HepG2 (cell line): ENCODE results near the gene EIF4G3. TPM values are rescaled to one million over a fixed set of nuclear protein-coding genes. Genes with fewer than 3 reads are reported as not detected.

ENCODE experiments used
- ATAC-seq: fragments of 200-7000 bp; cut with Tn5 transposase; 3 replicates; pipeline ENCODE4 v1.9.1; 2020; ENCODE audit warnings: mild to moderate bottlenecking, moderate library complexity
- BruUV-seq: library from RNA; stranded (reverse); fragments of 400-500 nt; replicated peaks from 2 replicates; lab custom pipeline; 2021; lab: Mats Ljungman, UMichigan
- CTCF ChIA-PET: fragments of 300-600 bp; formaldehyde crosslinking; extraction: SDS; loops from one replicate; lab custom pipeline; 2021; ENCODE audit warnings: low total read pairs, inconsistent platforms, low intra/inter-chr PET ratio; lab: Yijun Ruan, JAX
- POLR2A ChIA-PET: fragments of 350-600 bp; sonication (Branson Sonifier 250); formaldehyde crosslinking; loops from one replicate; lab custom pipeline; 2020; ENCODE audit warnings: antibody characterized with exemption, inconsistent platforms; lab: Yijun Ruan, JAX
- DNase-seq: peaks from one replicate; pipeline ENCODE4 v3.0.0-alpha.2; 2015; ENCODE audit warnings: low spot score
- FAIRE-seq: peaks from 3 replicates; lab custom pipeline; 2011; peaks lifted over from hg19 to GRCh38; lab: Jason Lieb, UNC
- H2AFZ ChIP-seq: one replicate; pipeline ENCODE4 v1.6.1; 2011; ENCODE audit warnings: low read length, inconsistent platforms
- H3K27ac ChIP-seq: fragments of 300-600 bp; 3 replicates; pipeline ENCODE4 v1.8.0; 2011; ENCODE audit warnings: mixed run types, mild to moderate bottlenecking, mixed read lengths, low read length, inconsistent platforms; ENCODE audit not compliant: insufficient read depth; ENCODE audit errors: extremely low read length
- H3K27me3 ChIP-seq, 2 experiments: fragments of 200-600 bp in 1 of 2; 2 replicates in 1 of 2; 3 replicates in 1 of 2; pipeline versions ENCODE4 v1.6.0 to v1.8.0; 2011; ENCODE audit warnings: low read length in 2 of 2, mild to moderate bottlenecking in 2 of 2, moderate library complexity in 2 of 2, inconsistent platforms in 1 of 2; ENCODE audit not compliant: insufficient read depth in 2 of 2, control insufficient read depth in 1 of 2
- H3K36me3 ChIP-seq, 2 experiments: fragments of 200-600 bp in 1 of 2; replicated peaks in 1 of 2; 2 replicates in 1 of 2; 3 replicates in 1 of 2; pipeline versions ENCODE4 v1.5.1 to v1.8.0; 2011; ENCODE audit warnings: low read length in 2 of 2, inconsistent platforms in 1 of 2; ENCODE audit not compliant: insufficient read depth in 2 of 2, control insufficient read depth in 1 of 2
- H3K4me1 ChIP-seq: 2 replicates; pipeline ENCODE4 v1.5.1; 2012; ENCODE audit warnings: low read length, inconsistent platforms; ENCODE audit not compliant: insufficient read depth
- H3K4me2 ChIP-seq: 2 replicates; pipeline ENCODE4 v1.6.0; 2011; ENCODE audit warnings: low read depth, low read length, inconsistent platforms
- H3K4me3 ChIP-seq, 3 experiments: fragments of 200-600 bp in 1 of 3; sonication (generic), shearing (Covaris generic) in 1 of 3; replicated peaks in 1 of 3; 2 replicates each; pipeline ENCODE4 v1.5.1; 2011 to 2016; ENCODE audit warnings: low read length in 3 of 3, inconsistent platforms in 2 of 3, low read depth in 2 of 3, mild to moderate bottlenecking in 2 of 3, control low read depth in 1 of 3, mixed read lengths in 1 of 3; ENCODE audit not compliant: insufficient read depth in 1 of 3
- H3K79me2 ChIP-seq: one replicate; pipeline ENCODE4 v1.6.1; 2011; ENCODE audit warnings: low read length, inconsistent platforms; ENCODE audit not compliant: insufficient read depth
- H3K9ac ChIP-seq: 2 replicates; pipeline ENCODE4 v1.6.0; 2011; ENCODE audit warnings: mild to moderate bottlenecking, low read depth, low read length, inconsistent platforms; ENCODE audit not compliant: insufficient read depth
- H3K9me3 ChIP-seq: 2 replicates; pipeline ENCODE4 v1.5.1; 2012; ENCODE audit warnings: mild to moderate bottlenecking, low read length
- H4K20me1 ChIP-seq: 2 replicates; pipeline ENCODE4 v1.6.0; 2011; ENCODE audit warnings: inconsistent platforms, mild to moderate bottlenecking, low read length, moderate library complexity; ENCODE audit not compliant: insufficient read depth
- MEF2D ChIP-seq: sonication (generic); formaldehyde crosslinking; IDR thresholded peaks from 2 replicates; pipeline ENCODE4 v1.5.1; 2020; ENCODE audit warnings: mild to moderate bottlenecking, missing genetic modification reagents
- NPAS2 ChIP-seq: sonication (generic); formaldehyde crosslinking; IDR thresholded peaks from 2 replicates; pipeline ENCODE4 v1.8.0; 2022; ENCODE audit warnings: mild to moderate bottlenecking, missing genetic modification reagents, borderline replicate concordance
- RCOR2 ChIP-seq: IDR thresholded peaks from 2 replicates; pipeline ENCODE4 v1.6.1; 2016; ENCODE audit warnings: missing biosample characterization, missing genetic modification reagents
- SP4 ChIP-seq: sonication (generic); formaldehyde crosslinking; IDR thresholded peaks from 2 replicates; pipeline ENCODE4 v1.8.1; 2023; ENCODE audit warnings: mild to moderate bottlenecking, missing genetic modification reagents
- ZNF121 ChIP-seq: sonication (generic); formaldehyde crosslinking; IDR thresholded peaks from 2 replicates; pipeline ENCODE4 v1.5.0; 2020; ENCODE audit warnings: mild to moderate bottlenecking, missing genetic modification reagents
- ZNF567 ChIP-seq: sonication (generic); formaldehyde crosslinking; IDR thresholded peaks from 2 replicates; pipeline ENCODE4 v1.8.1; 2023; ENCODE audit warnings: mild to moderate bottlenecking, missing genetic modification reagents, borderline replicate concordance
- WGBS: methylation state at CpG from one replicate; pipeline ENCODE4 v1.1.6; 2017; ENCODE audit warnings: low lambda C conversion rate; 5-methylcytosine and 5-hydroxymethylcytosine counted together
- in situ Hi-C: cut with HindIII; loops from 2 replicates; pipeline ENCODE4 v1.10.0; 2017; ENCODE audit warnings: low pct_unique_long_range_greater_than_20kb; ENCODE audit not compliant: extremely low pct_ligation_motif_present
- intact Hi-C: fragments of 100-400 bp; cut with micrococcal nuclease; formaldehyde crosslinking; loops from one replicate; pipeline ENCODE4 v1.10.0; 2022; ENCODE audit not compliant: unreplicated experiment
- polyA plus RNA-seq, 8 experiments: library from polyadenylated mRNA; depleted of rRNA in 3 of 8; stranded (reverse) in 7 of 8; unstranded in 1 of 8; fragments of >200 nt; fragmentation: Illumina TruSeq in 4 of 8; extraction: Trizol in 4 of 8; gene quantifications; 2 replicates each; pipeline versions ENCODE4 v1.2.1 to v1.2.3, GENCODE V29; 2011 to 2016; ENCODE audit warnings: low read depth in 4 of 8, missing spikeins in 1 of 8, mixed read lengths in 1 of 8; ENCODE audit not compliant: insufficient read depth in 1 of 8
- total RNA-seq, 5 experiments: library from RNA; depleted of rRNA; stranded (reverse); fragments of >200 nt; fragmentation: Illumina TruSeq; extraction: Trizol; gene quantifications; 2 replicates each; pipeline ENCODE4 v1.2.3, GENCODE V29; 2016; ENCODE audit warnings: low read depth in 1 of 5
- TF ChIP-seq, protein P1 (sequence below): IDR thresholded peaks from 2 replicates; pipeline ENCODE4 v1.6.1; 2012; ENCODE audit warnings: low read length, improper control_type of control experiment
- TF ChIP-seq, protein P2 (sequence below): fragments of 450-650 bp; IDR thresholded peaks from 2 replicates; pipeline ENCODE4 v1.6.1; 2017; ENCODE audit warnings: mild to moderate bottlenecking
- TF ChIP-seq, protein P3 (sequence below): sonication (generic); formaldehyde crosslinking; IDR thresholded peaks from 2 replicates; pipeline ENCODE4 v1.5.0; 2020; ENCODE audit warnings: missing genetic modification reagents
- TF ChIP-seq, protein P4 (sequence below): sonication (generic); formaldehyde crosslinking; conservative IDR thresholded peaks from 2 replicates; pipeline ENCODE4 v1.8.0; 2022; ENCODE audit warnings: low read depth, missing genetic modification reagents

Gene EIF4G3
- total and polyA plus RNA-seq, 2 of the 13 experiments (the other 11 are each of a cell fraction or from before 2014, with no cell fraction given): 22.2 to 27.6 TPM

DNA sequence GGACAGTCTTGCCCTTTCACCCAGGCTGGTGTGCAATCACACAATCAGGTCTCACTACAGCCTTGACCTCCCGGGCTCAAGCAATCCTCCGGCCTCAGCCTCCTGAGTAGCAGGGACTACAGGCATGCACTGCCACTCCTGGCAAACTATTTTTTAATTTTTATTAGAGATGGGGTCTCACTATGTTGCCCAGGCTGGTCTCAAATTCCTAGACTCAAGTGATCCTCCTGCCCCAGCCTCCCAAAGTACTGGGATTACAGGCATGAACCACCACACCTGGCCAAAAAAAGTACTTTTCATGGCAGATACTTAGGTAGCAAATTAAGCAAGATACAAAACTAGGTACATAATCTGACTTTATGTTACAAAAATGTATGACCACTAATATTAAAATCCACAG, 8.3 kb downstream of the EIF4G3 start:
- Histone ChIP-seq H3K79me2 (peaks cover 40% of the 10 kb centered on the region), H3K27ac (no peak overlapping the region), H3K4me1 (peaks cover 18% of the 10 kb centered on the region), H2AFZ (no peak overlapping the region), H3K9ac (no peak overlapping the region), H3K27me3 (no peaks in the 10 kb centered on the region)
- FAIRE-seq: no peak
- 100% methylated on average over 2 of the region's 2 CpGs for WGBS
- POLR2A ChIA-PET: no interaction called here
- TF ChIP-seq NPAS2 (no peak), ZNF121 (0 out of 2 replicates have a peak, but pooled peaks have one; percentile 23)
- TF ChIP-seq, all 625 proteins: peak for 1
- H3K9me3 ChIP-seq: no peaks in the 10 kb centered on the region
- no peak for DNase-seq
- H3K4me2 ChIP-seq: no peak overlapping the region
- no peak for ATAC-seq
- no peaks in the 10 kb centered on the region for H4K20me1 ChIP-seq
- intact Hi-C loops: no loop called here
- CTCF ChIA-PET: no interaction called here
- H3K4me3 ChIP-seq: no peak overlapping the region
- H3K36me3 ChIP-seq: peaks cover 0 to 6% of the 10 kb centered on the region in 2 experiments; a peak in 2 of 5 replicates
- in situ Hi-C loops: no loop called here
- BruUV-seq: no TSS peak

DNA sequence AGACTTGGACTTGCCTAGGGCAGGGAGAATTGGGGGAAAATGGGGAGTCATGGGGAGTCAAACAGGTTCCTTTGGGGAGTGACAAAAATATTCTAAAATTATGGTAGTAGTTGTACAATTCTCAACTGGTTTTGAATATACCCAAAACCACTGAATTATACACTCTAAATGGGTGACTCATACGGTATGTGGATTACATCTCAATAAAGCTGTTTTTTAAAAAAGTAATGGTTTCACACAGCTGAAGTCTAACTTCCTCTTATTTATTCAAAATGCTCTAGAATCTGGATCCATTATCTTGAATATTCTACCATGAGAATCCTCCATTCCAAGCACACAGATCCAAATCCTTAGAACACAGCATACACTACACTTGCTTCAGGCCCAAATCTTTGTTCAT, 11.1 kb downstream of the EIF4G3 start:
- H2AFZ ChIP-seq: no peak overlapping the region
- H3K27ac ChIP-seq: no peak overlapping the region
- ATAC-seq (no peak), FAIRE-seq (no peak), DNase-seq (no peak)
- no peak overlapping the region for H3K9ac ChIP-seq
- WGBS: 100% methylated on average over 1 of the region's 1 CpG
- peaks cover 2 to 9% of the 10 kb centered on the region in 2 experiments; a peak in 2 of 5 replicates for H3K36me3 ChIP-seq
- no peaks in the 10 kb centered on the region for H4K20me1 ChIP-seq
- CTCF ChIA-PET: no interaction called here
- H3K4me3 ChIP-seq: no peak overlapping the region
- intact Hi-C loops (no loop called here), in situ Hi-C loops (no loop called here)
- no TSS peak for BruUV-seq
- no peaks in the 10 kb centered on the region for H3K27me3 ChIP-seq
- H3K4me2 ChIP-seq: no peak overlapping the region
- H3K4me1 ChIP-seq: no peaks in the 10 kb centered on the region
- H3K79me2 ChIP-seq: peaks cover 28% of the 10 kb centered on the region
- POLR2A ChIA-PET: no interaction called here
- H3K9me3 ChIP-seq: no peaks in the 10 kb centered on the region
- TF ChIP-seq, protein P1, sequence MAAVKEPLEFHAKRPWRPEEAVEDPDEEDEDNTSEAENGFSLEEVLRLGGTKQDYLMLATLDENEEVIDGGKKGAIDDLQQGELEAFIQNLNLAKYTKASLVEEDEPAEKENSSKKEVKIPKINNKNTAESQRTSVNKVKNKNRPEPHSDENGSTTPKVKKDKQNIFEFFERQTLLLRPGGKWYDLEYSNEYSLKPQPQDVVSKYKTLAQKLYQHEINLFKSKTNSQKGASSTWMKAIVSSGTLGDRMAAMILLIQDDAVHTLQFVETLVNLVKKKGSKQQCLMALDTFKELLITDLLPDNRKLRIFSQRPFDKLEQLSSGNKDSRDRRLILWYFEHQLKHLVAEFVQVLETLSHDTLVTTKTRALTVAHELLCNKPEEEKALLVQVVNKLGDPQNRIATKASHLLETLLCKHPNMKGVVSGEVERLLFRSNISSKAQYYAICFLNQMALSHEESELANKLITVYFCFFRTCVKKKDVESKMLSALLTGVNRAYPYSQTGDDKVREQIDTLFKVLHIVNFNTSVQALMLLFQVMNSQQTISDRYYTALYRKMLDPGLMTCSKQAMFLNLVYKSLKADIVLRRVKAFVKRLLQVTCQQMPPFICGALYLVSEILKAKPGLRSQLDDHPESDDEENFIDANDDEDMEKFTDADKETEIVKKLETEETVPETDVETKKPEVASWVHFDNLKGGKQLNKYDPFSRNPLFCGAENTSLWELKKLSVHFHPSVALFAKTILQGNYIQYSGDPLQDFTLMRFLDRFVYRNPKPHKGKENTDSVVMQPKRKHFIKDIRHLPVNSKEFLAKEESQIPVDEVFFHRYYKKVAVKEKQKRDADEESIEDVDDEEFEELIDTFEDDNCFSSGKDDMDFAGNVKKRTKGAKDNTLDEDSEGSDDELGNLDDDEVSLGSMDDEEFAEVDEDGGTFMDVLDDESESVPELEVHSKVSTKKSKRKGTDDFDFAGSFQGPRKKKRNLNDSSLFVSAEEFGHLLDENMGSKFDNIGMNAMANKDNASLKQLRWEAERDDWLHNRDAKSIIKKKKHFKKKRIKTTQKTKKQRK: no peak
- TF ChIP-seq, protein P2, sequence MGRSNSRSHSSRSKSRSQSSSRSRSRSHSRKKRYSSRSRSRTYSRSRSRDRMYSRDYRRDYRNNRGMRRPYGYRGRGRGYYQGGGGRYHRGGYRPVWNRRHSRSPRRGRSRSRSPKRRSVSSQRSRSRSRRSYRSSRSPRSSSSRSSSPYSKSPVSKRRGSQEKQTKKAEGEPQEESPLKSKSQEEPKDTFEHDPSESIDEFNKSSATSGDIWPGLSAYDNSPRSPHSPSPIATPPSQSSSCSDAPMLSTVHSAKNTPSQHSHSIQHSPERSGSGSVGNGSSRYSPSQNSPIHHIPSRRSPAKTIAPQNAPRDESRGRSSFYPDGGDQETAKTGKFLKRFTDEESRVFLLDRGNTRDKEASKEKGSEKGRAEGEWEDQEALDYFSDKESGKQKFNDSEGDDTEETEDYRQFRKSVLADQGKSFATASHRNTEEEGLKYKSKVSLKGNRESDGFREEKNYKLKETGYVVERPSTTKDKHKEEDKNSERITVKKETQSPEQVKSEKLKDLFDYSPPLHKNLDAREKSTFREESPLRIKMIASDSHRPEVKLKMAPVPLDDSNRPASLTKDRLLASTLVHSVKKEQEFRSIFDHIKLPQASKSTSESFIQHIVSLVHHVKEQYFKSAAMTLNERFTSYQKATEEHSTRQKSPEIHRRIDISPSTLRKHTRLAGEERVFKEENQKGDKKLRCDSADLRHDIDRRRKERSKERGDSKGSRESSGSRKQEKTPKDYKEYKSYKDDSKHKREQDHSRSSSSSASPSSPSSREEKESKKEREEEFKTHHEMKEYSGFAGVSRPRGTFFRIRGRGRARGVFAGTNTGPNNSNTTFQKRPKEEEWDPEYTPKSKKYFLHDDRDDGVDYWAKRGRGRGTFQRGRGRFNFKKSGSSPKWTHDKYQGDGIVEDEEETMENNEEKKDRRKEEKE: no peak
- TF ChIP-seq MEF2D (CRISPR knock-in tag) (no peak), RCOR2 (CRISPR knock-in tag) (no peak), ZNF567 (no peak), SP4 (CRISPR knock-in tag) (no peak)
- TF ChIP-seq, protein P3, sequence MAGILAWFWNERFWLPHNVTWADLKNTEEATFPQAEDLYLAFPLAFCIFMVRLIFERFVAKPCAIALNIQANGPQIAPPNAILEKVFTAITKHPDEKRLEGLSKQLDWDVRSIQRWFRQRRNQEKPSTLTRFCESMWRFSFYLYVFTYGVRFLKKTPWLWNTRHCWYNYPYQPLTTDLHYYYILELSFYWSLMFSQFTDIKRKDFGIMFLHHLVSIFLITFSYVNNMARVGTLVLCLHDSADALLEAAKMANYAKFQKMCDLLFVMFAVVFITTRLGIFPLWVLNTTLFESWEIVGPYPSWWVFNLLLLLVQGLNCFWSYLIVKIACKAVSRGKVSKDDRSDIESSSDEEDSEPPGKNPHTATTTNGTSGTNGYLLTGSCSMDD (CRISPR knock-in tag): no peak
- TF ChIP-seq, protein P4, sequence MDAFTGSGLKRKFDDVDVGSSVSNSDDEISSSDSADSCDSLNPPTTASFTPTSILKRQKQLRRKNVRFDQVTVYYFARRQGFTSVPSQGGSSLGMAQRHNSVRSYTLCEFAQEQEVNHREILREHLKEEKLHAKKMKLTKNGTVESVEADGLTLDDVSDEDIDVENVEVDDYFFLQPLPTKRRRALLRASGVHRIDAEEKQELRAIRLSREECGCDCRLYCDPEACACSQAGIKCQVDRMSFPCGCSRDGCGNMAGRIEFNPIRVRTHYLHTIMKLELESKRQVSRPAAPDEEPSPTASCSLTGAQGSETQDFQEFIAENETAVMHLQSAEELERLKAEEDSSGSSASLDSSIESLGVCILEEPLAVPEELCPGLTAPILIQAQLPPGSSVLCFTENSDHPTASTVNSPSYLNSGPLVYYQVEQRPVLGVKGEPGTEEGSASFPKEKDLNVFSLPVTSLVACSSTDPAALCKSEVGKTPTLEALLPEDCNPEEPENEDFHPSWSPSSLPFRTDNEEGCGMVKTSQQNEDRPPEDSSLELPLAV: no peak
